Measurements from ENCODE around the gene NRXN3.
A peak's percentile ranks its signal among the peaks of the same experiment; 100 is the strongest.

Gene NRXN3

GRCh38 chr14:78985668-78986381, 815.7 kb downstream of the NRXN3 start:
- CTCF ChIA-PET = interaction anchor here (0.6 kb wide), 1 partner anchor 1054 kb away, joined by 4 read pairs; no protein-coding TSS in a partner anchor
- POLR2A ChIA-PET = no interaction called here
- no peaks in the 10 kb centered on the region for H3K9me3 ChIP-seq (ENCODE audit: control insufficient read depth, insufficient read depth, low read depth, low read length)

GRCh38 chr14:78986989-78987388, 816.8 kb downstream of the NRXN3 start:
- Histone ChIP-seq H3K36me3 (ENCODE audit: control insufficient read depth in 2 of 2, insufficient read depth in 1 of 2, low read length in 2 of 2) (no peaks in the 10 kb centered on the region), H3K27ac (ENCODE audit: extremely low read depth, low read depth, low read length) (no peak overlapping the region), H3K4me1 (ENCODE audit: control insufficient read depth, insufficient read depth, low read length) (no peaks in the 10 kb centered on the region), H3K9me3 (ENCODE audit: control insufficient read depth, insufficient read depth, low read depth, low read length) (no peaks in the 10 kb centered on the region), H3K4me3 (ENCODE audit: low read depth, low read length) (no peak overlapping the region)
- no peak for TF ChIP-seq GLIS2 (tag by site-specific recombination; IDR thresholded peaks at IDR 0.05)
- no peak for TF ChIP-seq KLF1 (tag by site-specific recombination; IDR thresholded peaks at IDR 0.05)
- TF ChIP-seq ZBTB11 (tag by site-specific recombination; conservative IDR thresholded peaks at IDR 0.05; ENCODE audit: low read depth) = no peak
- no peak for TF ChIP-seq ZNF37A (tag by site-specific recombination; IDR thresholded peaks at IDR 0.05)
- no peak for TF ChIP-seq ZNF692 (tag by site-specific recombination; IDR thresholded peaks at IDR 0.05)
- no peak for TF ChIP-seq ZBTB17 (tag by site-specific recombination; IDR thresholded peaks at IDR 0.05)
- TF ChIP-seq AEBP2 (tag by site-specific recombination; IDR thresholded peaks at IDR 0.05; ENCODE audit: borderline replicate concordance) = no peak
- no peak for TF ChIP-seq ZNF514 (tag by site-specific recombination; IDR thresholded peaks at IDR 0.05)
- TF ChIP-seq ZNF214 (tag by site-specific recombination; IDR thresholded peaks at IDR 0.05; ENCODE audit: borderline replicate concordance) = no peak
- TF ChIP-seq ZSCAN16 (tag by site-specific recombination; IDR thresholded peaks at IDR 0.05) = no peak
- TF ChIP-seq ZFP41 (tag by site-specific recombination; IDR thresholded peaks at IDR 0.05; ENCODE audit: borderline replicate concordance) = no peak
- TF ChIP-seq KLF16 (tag by site-specific recombination; IDR thresholded peaks at IDR 0.05) = no peak
- TF ChIP-seq ZNF404 (tag by site-specific recombination; IDR thresholded peaks at IDR 0.05) = no peak
- no peak for TF ChIP-seq INSM2 (tag by site-specific recombination; IDR thresholded peaks at IDR 0.05)
- CTCF ChIA-PET = no interaction called here
- POLR2A ChIA-PET = no interaction called here

More at GRCh38 chr14:78985668-78986381, 815.7 kb downstream of the NRXN3 start:
- H3K4me3 ChIP-seq (ENCODE audit: low read depth, low read length) = no peak overlapping the region
- no peaks in the 10 kb centered on the region for H3K36me3 ChIP-seq (ENCODE audit: control insufficient read depth in 2 of 2, insufficient read depth in 1 of 2, low read length in 2 of 2)
- no peaks in the 10 kb centered on the region for H3K4me1 ChIP-seq (ENCODE audit: control insufficient read depth, insufficient read depth, low read length)
- no peak overlapping the region for H3K27ac ChIP-seq (ENCODE audit: extremely low read depth, low read depth, low read length)
- TF ChIP-seq ZIC2 (tag by site-specific recombination; IDR thresholded peaks at IDR 0.05) = 0 out of 2 replicates have a peak, but pooled peaks have one; percentile 19
- TF ChIP-seq KLF8 (tag by site-specific recombination; IDR thresholded peaks at IDR 0.05) = no peak
